Activated CD8-positive, alpha-beta memory T cell treated with anti-CD3 and anti-CD28 coated beads, Interleukin-2, amount 50 U/mL, for 4 hours (primary cell): Measurements from ENCODE around the gene FRAT2.

Experiments
- DNase-seq: peaks from one replicate; pipeline ENCODE4 v3.0.0-alpha.2; 2020

Gene FRAT2

DNA sequence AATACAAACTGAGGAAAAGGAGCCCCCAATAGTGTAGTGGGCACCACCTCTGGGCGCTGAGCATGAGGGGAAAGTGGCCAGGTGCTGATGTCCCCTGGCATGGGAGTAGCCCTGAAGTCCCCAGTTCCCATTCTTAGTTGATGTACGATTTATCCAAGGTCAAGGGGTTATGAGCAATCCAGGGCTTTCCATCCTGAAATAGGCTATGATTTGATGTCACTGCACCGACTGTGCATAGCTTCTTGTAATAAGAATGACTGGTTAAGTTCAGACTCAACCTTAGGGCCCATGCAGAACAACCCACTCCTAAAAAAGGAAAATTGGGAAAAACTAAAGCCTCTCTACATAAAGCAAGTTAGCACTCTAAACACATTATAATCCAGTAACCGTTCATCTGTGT is 11.0 kb downstream of the FRAT2 start:
- no peak for DNase-seq

DNA sequence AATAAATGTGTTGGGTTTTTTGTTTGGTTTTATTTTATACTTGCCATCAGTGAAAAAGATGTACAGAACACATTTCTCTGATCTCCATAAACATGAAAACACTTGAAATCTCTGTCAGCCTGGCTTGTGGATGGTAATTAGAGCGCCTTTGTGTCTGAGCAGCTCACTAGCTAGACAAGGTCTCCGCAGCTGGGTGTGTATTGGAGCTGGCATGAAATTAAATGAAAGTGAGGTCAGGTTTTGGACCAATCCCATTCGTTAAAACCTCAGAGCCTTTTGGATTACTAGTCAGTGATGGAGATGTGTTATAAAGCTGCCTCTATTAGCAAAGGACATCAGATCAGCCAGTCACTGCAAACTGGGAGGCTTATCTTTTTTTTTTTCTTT is 12.7 kb downstream of the FRAT2 start:
- DNase-seq: no peak

DNA sequence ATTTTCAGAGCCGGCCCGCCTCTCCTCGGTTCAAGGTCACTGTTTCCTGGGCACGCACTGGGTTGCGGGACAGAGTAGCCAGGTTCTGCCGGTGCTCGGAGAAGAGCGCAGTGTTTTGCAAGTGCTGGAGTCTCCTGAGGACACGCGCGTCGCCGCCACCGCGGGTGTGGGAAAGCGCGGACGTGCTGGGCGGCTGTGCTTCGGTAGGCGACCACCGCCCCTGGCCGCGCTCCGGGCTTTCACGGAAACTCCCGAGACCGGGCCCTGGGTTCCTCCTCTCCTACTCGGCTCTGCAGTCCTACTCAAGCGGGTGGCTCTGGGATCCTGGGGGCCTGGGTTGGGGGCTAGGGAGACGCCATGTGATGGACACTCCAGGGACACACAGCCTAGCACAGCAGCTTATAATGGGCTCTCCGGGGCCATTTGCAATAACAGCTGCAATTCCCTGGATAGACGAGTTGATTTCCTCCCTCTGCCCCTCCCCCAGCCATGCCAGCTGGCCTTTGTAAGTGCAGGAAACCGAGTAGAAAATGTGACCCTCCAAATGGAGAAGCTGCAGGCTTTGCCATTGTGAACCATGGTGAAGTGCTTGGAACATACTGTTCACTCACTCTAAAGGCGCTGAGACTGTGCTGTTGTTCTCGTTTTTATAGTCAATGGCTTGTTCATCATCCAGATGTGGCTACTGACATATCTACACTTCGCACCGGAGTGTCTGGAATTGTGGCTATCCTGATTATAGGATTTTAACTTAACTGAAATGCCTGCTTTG is 13.3 kb downstream of the FRAT2 start:
- DNase-seq: no peak

DNA sequence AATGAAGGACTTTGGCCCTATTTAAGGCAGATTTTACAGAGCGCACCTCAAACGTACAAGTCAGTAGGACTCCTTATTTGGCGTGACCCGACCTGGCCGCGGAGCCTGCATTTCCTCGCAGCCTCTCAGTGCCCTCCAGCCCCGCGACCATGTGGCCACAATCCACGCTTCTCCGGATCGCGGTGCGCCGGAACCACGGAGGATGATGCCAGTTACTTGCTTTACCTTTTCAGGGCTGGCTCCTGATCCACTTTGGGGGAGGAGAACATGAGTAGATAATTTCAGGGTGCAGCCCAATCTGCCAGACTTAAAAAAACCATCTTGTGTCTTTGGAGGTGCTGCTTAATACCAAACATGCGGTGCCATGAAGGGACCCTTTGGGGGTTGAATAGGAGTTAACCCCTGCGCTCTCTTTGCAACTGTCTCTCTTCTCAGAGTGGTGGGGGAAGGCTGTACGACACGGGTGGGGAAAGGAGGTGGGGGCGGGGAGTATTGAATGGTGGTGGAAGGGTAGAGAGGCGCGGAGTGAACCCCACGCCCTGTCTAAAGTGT is 14.0 kb downstream of the FRAT2 start:
- DNase-seq: no peak

DNA sequence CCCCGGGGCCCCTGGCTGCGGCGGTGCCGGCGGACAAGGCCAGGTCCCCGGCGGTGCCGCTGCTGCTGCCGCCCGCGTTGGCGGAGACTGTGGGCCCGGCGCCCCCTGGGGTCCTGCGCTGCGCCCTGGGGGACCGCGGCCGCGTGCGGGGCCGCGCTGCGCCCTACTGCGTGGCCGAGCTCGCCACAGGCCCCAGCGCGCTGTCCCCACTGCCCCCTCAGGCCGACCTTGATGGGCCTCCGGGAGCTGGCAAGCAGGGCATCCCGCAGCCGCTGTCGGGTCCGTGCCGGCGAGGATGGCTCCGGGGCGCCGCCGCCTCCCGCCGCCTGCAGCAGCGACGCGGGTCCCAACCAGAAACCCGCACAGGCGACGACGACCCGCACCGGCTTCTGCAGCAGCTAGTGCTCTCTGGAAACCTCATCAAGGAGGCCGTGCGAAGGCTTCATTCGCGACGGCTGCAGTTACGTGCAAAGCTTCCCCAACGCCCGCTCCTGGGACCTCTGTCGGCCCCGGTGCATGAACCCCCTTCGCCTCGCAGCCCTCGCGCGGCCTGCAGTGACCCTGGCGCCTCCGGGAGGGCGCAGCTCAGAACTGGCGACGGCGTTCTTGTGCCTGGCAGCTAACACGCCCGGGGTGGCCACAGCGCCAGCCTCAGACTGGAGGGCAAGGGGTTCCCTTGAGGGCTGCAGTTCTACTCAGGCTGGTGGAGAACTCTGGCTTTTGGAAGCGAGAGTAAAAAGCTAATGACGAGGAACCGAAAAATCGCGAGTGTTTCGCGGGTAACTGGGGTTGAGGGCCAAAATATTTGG is 14.7 kb downstream of the FRAT2 start:
- DNase-seq: peak; percentile 61

DNA sequence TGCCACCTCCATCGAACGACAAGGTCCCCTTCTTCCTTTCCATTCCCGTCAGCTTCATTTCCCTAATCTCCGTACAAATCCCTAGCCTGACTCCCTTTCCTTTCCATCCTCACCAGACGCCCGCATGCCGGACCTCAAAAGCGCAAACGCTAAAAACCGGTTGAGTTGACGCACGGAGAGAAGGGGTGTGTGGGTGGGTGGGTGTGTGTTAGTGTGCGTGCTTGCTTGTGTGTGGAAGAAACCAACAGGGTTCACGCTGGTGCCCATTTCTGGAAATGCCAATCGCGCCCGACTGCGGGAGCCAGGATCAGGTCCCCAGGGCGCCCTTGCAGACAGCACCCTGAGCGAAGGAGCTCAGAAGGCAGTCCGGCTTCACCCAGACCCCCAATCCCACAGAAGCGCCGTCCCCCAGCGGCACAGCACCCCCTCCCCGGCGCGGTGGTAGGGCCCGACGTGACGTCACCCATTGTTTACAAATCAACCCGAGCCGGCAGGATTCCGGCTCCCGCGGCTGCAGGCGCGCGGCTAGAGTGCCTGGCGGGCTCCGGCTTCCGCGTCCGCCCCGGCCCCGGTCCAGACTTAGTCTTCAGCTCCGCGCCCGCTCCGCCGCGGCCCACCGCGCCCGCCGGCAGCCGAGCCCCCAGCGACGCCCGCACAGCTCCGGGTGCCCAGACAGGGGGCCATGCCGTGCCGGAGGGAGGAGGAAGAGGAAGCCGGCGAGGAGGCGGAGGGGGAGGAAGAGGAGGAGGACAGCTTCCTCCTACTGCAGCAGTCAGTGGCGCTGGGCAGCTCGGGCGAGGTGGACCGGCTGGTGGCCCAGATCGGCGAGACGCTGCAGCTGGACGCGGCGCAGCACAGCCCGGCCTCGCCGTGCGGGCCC is 15.5 kb downstream of the FRAT2 start, which contains the start of gene FRAT1:
FRAT1 (plus strand) TSS at position 500 of the 880 bp plus-strand sequence; CDS start at position 683, 183 bp downstream.
- DNase-seq: peak; percentile 88

DNA sequence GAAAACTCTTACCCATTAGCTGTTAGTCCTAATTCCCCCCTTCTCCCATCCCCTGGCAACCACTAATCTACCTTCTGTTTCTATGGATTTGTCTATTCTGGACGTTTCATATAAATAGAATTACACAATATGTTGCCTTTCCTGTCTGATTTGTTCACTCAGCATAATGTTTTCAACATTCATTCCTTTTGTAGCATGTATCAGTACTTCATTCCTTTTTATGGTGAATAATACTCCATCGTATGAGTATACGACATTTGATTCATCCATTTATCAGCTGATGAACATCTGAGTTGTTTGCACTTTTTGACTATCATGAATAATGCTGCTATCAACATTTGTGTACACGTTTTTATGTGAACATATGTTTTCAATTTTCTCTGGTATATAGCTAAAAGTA is 19.9 kb downstream of the FRAT2 start:
- no peak for DNase-seq

DNA sequence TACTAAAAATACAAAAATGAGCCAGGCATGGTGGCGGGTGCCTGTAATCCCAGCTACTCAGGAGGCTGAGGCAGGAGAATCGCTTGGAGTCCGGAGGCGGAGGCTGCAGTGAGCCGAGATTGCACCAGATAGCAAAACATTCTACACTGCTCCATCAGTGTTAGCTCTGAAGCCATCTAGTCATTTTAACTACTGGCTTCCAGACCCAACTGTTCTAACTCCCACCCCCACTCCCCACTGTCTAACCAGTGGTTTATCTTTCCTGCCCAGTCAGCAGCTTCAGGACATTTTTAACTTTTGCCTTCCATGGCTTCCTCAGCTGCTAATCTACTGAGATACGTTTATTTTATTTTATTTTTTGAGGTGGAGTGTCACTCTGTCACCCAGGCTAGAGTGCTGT is 21.6 kb downstream of the FRAT2 start:
- no peak for DNase-seq

DNA sequence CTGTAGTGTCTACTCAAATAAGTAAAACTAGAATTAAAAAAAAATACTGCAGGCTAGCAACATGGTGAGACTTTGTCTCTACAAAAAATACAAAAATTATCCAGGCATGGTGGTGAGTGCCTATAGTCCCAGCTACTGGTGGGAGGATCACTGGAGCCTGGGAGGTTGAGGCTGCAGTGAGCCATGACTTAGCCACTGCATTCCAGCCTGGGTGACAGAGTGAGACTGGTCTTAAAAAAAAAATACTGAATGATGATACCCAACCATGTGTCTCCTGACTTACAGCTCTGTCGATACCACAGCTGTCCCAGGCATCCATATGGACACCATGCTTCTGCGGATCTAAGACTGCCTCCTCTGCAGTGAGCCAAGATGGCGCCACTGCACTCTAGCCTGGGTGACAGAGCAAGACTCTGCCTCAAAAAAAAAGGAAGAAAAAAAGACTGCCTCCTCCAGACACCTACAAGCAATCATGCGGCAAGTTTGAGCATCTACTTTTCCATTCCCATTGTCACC is 23.4 kb downstream of the FRAT2 start:
- DNase-seq: no peak

DNA sequence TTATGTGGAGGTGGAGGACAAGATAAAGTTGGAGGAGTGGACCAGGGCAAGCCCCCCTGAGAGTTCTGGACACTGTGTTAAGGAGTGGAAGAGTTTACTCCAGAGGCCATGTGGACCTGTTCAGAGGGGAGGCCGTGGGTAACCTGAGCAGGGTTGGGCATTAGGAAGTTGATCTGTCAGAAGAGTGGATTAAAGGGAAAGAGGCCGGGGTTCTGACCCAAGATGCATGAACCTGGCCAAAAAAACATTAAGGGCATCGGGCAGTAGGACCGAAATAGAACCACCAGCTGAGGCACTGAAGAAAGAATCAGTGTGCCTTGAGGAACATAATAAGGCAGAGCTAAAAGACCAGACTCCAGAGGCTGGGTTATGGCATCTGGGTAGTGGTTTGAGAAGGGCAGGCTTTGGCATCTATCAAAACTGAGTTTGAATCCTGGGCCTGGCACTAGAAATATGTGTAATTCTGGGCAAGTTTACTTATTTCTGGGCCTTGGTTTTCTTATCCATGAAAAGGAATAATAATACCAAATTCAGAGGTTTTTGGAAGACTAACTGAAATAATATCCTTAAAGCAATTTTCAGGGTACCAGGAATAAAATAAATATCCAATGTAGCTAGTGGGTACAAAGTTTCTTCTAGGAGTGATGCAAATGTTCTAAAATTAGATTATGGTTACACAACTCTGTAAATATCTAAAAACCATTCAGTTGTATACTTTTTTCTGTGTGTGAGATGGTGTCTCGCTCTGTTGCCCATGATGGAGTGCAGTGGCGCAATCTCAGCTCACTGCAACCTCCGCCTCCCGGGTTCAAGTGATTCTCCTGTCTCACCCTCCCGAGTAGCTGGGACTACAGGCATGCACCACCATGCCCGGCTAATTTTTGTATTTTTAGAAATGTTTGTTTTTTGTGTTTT is 26.4 kb downstream of the FRAT2 start:
- no peak for DNase-seq

DNA sequence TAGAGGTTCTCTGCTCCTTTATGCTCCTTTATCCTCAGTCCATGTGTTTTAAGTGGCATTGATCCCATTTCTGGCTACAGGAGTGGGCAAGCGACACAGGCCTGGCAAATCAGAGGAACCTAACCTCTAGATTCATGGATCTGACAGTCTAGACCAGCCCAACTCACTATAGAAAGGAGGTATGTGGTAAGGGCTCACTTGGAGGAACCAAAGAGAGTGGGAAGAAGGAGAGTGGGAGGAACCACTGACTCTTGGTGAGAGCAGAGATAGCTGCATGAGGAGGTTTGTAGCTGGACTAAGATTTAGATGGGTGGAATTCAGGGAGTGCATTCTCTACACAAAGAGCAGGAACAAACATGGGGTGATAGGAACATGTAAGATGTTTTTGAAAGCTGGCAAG is 27.1 kb downstream of the FRAT2 start:
- DNase-seq: no peak

DNA sequence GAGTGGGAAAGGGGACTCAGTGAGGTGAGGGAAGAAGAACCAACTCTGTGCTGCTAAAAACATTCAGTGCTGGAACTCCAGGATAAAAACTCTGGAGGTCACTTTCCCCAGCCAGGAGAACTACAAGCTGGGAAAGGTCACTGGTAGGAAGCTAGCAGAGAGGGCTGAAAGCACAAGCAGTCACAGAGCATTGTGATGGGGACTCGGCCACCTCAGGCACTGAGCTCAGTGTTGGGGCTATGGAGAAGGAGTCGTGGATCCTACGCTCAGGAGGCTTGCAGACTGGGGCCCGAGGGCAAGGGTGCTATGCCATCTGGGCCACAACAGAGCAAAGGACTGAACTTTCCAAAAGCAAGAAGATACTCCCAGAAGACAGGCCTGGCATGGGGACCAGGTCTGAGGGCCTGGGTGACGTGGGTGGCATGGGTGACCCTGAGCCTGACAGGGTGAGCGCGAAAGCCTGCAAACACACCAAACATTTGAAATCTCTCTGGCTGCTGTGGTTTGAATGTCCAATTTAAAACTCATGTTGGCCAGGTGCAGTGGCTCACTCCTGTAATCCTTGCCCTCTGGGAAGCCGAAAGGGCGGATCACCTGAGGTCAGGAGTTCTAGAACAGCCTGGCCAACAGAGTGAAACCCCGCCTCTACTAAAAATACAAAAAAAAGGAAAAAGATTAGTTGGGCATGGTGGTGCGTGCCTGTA is 32.3 kb downstream of the FRAT2 start:
- no peak for DNase-seq

DNA sequence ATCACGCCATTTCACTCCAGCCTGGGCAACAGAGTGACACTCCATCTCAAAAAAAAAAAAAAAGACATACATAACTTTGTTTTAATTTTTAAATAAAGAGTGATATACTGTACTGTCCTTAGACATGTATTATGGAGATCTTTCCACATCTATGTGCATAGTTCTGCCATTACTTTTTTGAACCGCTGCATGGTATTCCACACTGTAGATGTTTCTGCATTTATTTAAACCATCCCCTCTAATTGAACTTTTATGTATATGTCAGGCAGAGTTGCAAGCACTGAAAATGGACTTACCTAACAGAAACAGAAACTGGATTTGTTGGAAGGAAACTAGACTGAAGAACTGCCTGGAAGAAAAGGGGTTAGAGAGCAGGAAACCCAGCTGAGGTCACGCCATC is 33.5 kb downstream of the FRAT2 start:
- no peak for DNase-seq

DNA sequence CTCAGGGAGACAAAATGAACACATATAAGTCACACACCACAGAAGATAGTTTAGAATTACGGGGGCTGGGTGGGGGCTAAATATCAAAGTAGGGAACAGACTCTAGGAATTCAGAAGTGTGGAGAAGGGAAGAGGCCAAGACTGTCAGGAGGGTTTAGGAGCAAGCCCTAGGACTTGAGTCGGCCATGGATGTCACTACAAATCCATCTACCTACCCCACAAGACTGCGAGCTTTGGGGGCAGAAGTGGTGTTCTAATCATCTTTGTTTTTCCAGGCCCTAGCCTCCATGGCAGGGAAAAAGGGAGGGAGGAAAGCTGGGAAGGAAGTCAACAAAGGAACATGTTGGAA is 36.3 kb downstream of the FRAT2 start:
- no peak for DNase-seq

DNA sequence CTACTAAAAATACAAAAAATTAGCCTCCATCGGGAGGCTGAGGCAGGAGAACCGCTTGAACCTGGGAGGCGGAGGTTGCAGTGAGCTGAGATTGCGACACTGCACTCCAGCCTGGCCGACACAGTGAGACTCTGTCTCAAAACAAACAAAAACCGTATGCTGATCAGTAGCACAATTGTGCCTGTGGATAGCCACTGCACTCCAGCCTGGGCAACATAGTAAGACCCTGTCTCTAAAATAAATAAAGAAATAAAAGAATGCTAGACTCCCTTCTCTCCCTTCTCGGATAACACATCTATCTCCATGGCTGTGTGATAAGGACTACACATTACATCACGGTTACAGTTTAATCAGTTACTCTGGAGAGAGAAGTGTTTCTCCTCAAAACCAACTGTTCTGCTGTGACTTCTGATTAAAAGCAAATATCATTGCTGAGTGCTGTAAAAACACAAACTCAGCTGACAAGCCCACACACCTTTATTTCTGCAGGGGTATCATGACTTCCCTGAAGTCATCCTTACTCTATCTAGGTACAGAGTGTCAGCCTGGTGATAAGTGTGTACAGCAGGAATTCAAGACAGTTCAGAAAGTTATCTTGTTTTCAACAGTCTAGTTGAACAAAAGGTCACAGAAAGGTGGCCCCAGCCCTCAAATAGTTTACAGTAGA is 36.8 kb downstream of the FRAT2 start:
- no peak for DNase-seq

DNA sequence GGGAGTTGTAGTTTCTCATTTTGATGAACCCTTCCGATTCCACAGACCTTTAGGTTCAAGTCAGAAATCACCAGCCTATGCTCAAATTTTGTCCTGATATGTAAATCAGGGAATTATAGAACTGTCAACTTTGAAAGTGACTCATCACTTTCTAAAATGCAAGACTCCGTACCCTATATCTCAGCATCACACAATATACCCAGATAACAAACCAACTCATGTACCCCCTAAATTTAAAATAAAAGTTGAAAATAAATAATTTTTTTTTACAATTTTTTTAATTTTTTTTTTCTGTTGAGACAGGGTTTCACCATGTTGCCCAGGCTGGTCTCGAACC is 41.7 kb downstream of the FRAT2 start:
- no peak for DNase-seq

DNA sequence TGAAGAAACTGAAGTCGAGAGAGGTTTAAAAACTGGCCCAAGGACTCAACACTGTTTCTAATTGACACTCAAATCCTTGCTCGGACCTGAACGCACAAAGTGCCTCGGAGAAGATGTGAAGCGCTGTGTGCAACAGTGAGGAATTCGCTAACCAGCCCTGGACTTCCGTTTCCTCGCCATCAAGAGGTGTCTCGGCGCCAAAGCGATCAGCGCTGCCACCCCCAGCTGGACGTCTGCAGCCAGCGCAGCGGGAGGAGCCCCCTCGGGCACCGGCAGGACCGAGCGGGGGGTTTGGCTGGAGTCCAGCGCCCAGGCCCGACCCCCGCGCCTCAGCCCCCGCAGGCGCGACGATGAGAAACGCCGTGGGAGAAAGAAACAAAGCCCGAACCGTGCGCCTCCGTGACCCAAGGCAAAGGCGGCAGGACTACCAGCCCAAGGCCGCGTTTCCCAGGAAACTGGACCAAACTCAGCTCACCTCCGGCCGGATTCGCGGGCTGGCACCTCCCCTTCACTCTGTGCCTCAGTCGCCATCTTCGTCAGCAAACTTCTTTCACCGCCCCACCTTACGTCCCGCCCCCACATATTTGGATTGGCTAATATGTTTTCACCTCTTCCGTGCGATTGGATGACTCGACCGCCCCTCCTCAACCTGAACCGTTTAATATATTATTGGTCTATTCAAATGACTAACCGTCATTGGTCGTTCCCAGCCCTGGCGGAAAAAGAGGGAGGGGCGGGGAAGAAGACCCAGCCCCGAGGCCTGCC is 42.2 kb downstream of the FRAT2 start, which contains the start of gene ARHGAP19:
ARHGAP19 (minus strand) TSS at position 541 of the 765 bp plus-strand sequence; CDS start at position 531, 10 bp downstream.
- peak; percentile 88 for DNase-seq

DNA sequence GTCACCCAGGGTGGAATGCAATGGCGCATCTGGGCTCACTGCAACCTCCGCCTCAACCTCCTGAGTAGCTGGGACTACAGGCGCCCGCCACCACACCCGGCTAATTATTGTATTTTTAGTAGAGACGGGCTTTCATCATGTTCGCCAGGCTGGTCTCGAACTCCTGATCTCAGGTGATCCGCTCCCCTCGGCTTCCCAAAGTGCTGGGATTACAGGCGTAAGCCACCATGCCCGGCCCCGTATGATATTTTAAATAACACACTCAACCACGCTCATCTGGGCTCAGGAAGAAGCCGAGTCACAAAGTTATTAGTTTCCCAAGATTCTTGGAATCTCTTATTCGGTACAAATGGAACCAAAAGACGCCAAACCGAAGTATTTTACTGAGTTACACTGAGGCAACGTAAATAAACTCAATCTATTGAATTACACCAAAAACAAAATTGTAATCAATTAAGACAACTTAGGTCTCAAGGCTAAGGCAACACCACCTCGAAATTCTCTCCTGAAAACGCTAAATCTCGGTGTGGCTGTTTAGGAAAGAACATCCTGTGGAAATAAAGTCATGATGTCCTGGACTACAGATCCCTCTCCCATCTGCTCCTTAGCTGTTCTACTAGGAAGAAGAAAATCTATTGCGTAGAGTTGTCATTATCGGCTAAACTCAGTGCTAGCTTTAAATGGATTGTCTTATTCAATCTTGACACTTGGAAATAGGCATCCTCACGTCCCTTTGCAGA is 43.0 kb downstream of the FRAT2 start:
- DNase-seq: no peak
